ENCODE results near the gene RABGAP1L. TPM values are rescaled to one million over a fixed set of nuclear protein-coding genes. Genes with fewer than 3 reads are reported as not detected.

The RABGAP1L gene
- total and polyA plus RNA-seq, 10 of the 15 experiments (the other 5 are each of a cell fraction or from before 2014, with no cell fraction given) = 5.8 to 194 (median 113) TPM

DNA sequence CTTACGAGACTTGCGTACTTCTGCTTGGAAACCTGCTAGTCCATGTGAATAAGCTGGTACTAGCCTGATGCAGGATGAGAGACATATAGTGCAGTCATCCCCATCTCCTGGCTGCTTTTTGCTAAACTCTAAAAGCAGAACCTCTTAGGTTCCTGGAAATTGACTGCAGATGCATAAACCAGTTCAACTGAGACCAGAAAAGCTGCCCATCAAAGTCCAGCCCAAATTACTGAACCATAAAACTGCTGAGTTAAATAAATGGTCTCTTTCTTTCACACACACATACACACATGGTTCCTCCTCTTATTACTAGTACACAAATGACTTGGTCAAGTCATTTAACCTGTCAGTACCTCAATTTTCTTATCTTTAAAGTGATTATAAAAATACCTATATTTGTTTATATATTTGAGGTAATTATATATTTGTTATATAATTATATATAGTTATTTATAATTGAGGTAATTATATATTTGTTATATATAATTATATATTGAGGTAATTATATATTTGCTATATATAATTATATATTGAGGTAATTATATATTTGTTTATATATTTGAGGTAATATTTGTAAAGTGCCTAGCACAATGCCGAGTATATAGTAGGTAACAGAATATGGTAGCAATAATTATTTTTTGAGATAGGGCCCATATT lies 25.2 kb upstream of the RABGAP1L start (continued):
- TF ChIP-seq, protein P1, sequence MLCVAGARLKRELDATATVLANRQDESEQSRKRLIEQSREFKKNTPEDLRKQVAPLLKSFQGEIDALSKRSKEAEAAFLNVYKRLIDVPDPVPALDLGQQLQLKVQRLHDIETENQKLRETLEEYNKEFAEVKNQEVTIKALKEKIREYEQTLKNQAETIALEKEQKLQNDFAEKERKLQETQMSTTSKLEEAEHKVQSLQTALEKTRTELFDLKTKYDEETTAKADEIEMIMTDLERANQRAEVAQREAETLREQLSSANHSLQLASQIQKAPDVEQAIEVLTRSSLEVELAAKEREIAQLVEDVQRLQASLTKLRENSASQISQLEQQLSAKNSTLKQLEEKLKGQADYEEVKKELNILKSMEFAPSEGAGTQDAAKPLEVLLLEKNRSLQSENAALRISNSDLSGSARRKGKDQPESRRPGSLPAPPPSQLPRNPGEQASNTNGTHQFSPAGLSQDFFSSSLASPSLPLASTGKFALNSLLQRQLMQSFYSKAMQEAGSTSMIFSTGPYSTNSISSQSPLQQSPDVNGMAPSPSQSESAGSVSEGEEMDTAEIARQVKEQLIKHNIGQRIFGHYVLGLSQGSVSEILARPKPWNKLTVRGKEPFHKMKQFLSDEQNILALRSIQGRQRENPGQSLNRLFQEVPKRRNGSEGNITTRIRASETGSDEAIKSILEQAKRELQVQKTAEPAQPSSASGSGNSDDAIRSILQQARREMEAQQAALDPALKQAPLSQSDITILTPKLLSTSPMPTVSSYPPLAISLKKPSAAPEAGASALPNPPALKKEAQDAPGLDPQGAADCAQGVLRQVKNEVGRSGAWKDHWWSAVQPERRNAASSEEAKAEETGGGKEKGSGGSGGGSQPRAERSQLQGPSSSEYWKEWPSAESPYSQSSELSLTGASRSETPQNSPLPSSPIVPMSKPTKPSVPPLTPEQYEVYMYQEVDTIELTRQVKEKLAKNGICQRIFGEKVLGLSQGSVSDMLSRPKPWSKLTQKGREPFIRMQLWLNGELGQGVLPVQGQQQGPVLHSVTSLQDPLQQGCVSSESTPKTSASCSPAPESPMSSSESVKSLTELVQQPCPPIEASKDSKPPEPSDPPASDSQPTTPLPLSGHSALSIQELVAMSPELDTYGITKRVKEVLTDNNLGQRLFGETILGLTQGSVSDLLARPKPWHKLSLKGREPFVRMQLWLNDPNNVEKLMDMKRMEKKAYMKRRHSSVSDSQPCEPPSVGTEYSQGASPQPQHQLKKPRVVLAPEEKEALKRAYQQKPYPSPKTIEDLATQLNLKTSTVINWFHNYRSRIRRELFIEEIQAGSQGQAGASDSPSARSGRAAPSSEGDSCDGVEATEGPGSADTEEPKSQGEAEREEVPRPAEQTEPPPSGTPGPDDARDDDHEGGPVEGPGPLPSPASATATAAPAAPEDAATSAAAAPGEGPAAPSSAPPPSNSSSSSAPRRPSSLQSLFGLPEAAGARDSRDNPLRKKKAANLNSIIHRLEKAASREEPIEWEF (IDR thresholded peaks at IDR 0.05; ENCODE audit: insufficient replicate concordance, low read depth, low read length) = no peak
- TF ChIP-seq RAD21 (IDR thresholded peaks at IDR 0.05; ENCODE audit: insufficient read depth, low read depth, low read length) = peak; percentile 41
- TF ChIP-seq, protein P2, sequence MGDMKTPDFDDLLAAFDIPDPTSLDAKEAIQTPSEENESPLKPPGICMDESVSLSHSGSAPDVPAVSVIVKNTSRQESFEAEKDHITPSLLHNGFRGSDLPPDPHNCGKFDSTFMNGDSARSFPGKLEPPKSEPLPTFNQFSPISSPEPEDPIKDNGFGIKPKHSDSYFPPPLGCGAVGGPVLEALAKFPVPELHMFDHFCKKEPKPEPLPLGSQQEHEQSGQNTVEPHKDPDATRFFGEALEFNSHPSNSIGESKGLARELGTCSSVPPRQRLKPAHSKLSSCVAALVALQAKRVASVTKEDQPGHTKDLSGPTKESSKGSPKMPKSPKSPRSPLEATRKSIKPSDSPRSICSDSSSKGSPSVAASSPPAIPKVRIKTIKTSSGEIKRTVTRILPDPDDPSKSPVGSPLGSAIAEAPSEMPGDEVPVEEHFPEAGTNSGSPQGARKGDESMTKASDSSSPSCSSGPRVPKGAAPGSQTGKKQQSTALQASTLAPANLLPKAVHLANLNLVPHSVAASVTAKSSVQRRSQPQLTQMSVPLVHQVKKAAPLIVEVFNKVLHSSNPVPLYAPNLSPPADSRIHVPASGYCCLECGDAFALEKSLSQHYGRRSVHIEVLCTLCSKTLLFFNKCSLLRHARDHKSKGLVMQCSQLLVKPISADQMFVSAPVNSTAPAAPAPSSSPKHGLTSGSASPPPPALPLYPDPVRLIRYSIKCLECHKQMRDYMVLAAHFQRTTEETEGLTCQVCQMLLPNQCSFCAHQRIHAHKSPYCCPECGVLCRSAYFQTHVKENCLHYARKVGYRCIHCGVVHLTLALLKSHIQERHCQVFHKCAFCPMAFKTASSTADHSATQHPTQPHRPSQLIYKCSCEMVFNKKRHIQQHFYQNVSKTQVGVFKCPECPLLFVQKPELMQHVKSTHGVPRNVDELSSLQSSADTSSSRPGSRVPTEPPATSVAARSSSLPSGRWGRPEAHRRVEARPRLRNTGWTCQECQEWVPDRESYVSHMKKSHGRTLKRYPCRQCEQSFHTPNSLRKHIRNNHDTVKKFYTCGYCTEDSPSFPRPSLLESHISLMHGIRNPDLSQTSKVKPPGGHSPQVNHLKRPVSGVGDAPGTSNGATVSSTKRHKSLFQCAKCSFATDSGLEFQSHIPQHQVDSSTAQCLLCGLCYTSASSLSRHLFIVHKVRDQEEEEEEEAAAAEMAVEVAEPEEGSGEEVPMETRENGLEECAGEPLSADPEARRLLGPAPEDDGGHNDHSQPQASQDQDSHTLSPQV (IDR thresholded peaks at IDR 0.05) = no peak
- peak; percentile 68 for TF ChIP-seq JUNB (IDR thresholded peaks at IDR 0.05)
- TF ChIP-seq, protein P3, sequence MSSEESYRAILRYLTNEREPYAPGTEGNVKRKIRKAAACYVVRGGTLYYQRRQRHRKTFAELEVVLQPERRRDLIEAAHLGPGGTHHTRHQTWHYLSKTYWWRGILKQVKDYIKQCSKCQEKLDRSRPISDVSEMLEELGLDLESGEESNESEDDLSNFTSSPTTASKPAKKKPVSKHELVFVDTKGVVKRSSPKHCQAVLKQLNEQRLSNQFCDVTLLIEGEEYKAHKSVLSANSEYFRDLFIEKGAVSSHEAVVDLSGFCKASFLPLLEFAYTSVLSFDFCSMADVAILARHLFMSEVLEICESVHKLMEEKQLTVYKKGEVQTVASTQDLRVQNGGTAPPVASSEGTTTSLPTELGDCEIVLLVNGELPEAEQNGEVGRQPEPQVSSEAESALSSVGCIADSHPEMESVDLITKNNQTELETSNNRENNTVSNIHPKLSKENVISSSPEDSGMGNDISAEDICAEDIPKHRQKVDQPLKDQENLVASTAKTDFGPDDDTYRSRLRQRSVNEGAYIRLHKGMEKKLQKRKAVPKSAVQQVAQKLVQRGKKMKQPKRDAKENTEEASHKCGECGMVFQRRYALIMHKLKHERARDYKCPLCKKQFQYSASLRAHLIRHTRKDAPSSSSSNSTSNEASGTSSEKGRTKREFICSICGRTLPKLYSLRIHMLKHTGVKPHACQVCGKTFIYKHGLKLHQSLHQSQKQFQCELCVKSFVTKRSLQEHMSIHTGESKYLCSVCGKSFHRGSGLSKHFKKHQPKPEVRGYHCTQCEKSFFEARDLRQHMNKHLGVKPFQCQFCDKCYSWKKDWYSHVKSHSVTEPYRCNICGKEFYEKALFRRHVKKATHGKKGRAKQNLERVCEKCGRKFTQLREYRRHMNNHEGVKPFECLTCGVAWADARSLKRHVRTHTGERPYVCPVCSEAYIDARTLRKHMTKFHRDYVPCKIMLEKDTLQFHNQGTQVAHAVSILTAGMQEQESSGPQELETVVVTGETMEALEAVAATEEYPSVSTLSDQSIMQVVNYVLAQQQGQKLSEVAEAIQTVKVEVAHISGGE (CRISPR knock-in tag; IDR thresholded peaks at IDR 0.05) = no peak
- TF ChIP-seq RBBP5 (conservative IDR thresholded peaks at IDR 0.05) = no peak

All from GM12878 (cell line).